Measurements from ENCODE around the gene FAM110C.
"Not testable (repeated sequence)": the region's sequence is repeated elsewhere in the genome, so short reads cannot be mapped to it uniquely, and the experiment has no call there.

FAM110C gene

DNA sequence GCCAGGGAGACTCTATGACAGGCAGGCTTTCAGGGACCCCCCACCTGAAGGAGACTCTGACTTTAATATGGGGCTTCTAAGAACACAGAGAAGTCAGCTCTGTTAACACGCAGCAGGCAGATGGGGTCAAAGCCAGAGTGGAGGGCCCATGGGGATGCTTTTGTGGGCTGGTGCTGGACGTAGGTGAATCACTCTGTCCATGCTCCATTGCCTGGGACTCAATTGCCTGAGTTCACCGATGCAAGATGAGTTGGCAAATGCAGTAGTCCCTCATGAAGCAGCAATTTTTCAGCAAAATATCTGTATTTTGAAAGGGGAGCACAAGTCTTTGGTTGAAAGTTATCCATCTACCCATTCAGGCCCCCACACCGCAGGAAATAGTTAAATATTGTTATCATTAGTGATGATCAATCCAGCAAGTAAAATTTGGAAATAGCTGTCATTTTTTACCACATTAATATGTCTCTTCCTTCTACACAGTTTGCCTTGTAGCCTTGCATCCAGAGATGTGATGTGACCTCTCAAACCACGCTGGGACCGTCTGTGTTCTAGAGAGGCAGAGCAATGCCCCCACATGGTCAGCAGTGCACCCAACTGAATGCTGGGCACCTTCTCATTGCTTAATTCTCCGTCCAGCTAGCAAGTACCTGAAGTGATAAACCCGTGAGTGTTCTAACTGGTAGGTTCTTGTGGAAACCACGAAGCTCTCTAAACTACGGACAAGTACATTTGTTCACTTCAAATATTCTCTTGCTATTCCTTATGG is 34.8 kb upstream of the FAM110C start:
- Mint-ChIP-seq H3K27me3 (ENCODE audit: low read depth) (peaks cover 15% of the 10 kb centered on the region), H3K4me1 (peaks cover 7% of the 10 kb centered on the region), H3K36me3 (ENCODE audit: low read depth) (no peaks in the 10 kb centered on the region), H3K4me3 (no peak overlapping the region), H3K27ac (no peak overlapping the region), H3K9me3 (peaks cover 2% of the 10 kb centered on the region)
- no peak for TF ChIP-seq CTCF (IDR thresholded peaks at IDR 0.05; ENCODE audit: unreplicated experiment in 3 of 3)

DNA sequence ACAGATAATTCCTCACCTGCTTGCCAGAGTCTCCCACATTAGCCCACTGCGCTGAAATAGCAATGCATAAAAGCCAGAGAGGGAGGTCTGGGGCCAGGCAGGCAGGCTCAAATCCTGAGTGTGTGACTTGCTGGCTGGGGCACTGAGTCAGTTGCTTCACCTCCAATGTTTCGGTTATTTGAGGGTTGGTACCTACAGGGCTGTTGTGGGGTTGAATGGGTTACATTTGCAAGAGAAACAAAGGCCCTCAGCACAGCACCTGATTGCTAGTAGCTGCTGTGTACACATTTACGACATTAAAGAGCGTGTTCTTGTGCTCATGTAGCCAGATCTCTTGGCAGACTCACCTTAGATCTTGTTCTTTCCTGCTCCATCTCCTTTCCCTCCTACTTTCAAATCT is 34.1 kb upstream of the FAM110C start:
- Mint-ChIP-seq H3K9me3 (peaks cover 2% of the 10 kb centered on the region), H3K27ac (no peak overlapping the region), H3K27me3 (ENCODE audit: low read depth) (peaks cover 15% of the 10 kb centered on the region), H3K36me3 (ENCODE audit: low read depth) (no peaks in the 10 kb centered on the region), H3K4me3 (no peak overlapping the region), H3K4me1 (no peaks in the 10 kb centered on the region)
- no peak for TF ChIP-seq CTCF (IDR thresholded peaks at IDR 0.05; ENCODE audit: unreplicated experiment in 3 of 3)

- Mint-ChIP-seq H3K4me1 (no peaks in the 10 kb centered on the region), H3K27me3 (ENCODE audit: low read depth) (peaks cover 18% of the 10 kb centered on the region), H3K9me3 (no peaks in the 10 kb centered on the region), H3K36me3 (ENCODE audit: low read depth) (no peaks in the 10 kb centered on the region), H3K4me3 (no peak overlapping the region), H3K27ac (no peak overlapping the region)
- no peak for TF ChIP-seq CTCF (IDR thresholded peaks at IDR 0.05; ENCODE audit: unreplicated experiment in 3 of 3)
These were observed 25.2 kb upstream of the FAM110C start for GRCh38 chr2:71309-72035.

GRCh38 chr2:69366-70344 is 23.4 kb upstream of the FAM110C start:
- H3K27me3 Mint-ChIP-seq (ENCODE audit: low read depth), result peaks cover 16% of the 10 kb centered on the region
- TF ChIP-seq CTCF (IDR thresholded peaks at IDR 0.05; ENCODE audit: unreplicated experiment in 3 of 3), result no peak
- H3K4me1 Mint-ChIP-seq, result peaks cover 7% of the 10 kb centered on the region
- no peaks in the 10 kb centered on the region for H3K36me3 Mint-ChIP-seq (ENCODE audit: low read depth)
- peak overlapping the region; percentile 29 to 77 (median 58) for H3K27ac Mint-ChIP-seq
- H3K9me3 Mint-ChIP-seq, result no peaks in the 10 kb centered on the region
- H3K4me3 Mint-ChIP-seq, result no peak overlapping the region

DNA sequence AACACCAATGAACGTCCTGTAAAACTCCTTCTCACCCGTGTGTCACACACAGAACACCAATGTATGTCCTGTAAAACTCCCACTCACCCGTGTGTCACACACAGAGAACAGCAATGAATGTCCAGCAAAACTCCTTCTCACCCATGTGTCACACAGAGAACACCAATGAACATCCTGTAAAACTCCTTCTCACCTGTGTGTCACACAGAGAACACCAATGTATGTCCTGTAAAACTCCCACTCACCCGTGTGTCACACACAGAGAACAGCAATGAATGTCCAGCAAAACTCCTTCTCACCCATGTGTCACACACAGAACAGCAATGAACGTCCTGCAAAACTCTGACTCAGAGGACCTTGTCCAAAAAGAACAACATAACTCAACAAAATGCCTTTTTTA is 22.3 kb upstream of the FAM110C start:
- H3K36me3 Mint-ChIP-seq (ENCODE audit: low read depth); H3K27ac Mint-ChIP-seq; H3K9me3 Mint-ChIP-seq; H3K4me1 Mint-ChIP-seq; H3K4me3 Mint-ChIP-seq: not testable (repeated sequence)
- H3K27me3 Mint-ChIP-seq (ENCODE audit: low read depth), result peaks cover 12% of the 10 kb centered on the region

DNA sequence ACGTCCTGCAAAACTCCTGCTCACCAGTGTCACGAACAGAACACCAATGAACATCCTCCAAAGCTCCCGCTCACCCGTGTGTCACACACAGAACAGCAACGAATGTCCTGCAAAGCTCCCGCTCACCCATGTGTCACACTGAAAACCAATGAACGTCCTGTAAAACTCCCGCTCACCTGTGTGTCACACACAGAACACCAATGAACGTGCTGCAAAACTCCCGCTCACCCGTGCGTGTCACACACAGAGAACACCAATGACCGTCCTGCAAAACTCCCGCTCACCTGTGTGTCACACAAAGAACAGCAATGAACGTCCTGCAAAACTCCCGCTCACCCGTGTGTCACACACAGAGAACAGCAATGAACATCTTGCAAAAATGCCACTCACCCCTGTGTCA is 20.5 kb upstream of the FAM110C start:
- TF ChIP-seq CTCF (IDR thresholded peaks at IDR 0.05; ENCODE audit: unreplicated experiment in 3 of 3), result no peak
- Mint-ChIP-seq H3K27ac (no peak overlapping the region), H3K9me3 (no peaks in the 10 kb centered on the region), H3K36me3 (ENCODE audit: low read depth) (no peaks in the 10 kb centered on the region), H3K4me1 (peaks cover 7% of the 10 kb centered on the region), H3K4me3 (no peak overlapping the region), H3K27me3 (ENCODE audit: low read depth) (peaks cover 10% of the 10 kb centered on the region)
